DOHH2 (cell line): ENCODE results near the gene GRK4.

Experiments used
- CTCF ChIP-seq: fragments of 200-600 bp; sonication (generic); IDR thresholded peaks from one replicate; pipeline ENCODE4 v1.5.1; 2014; ENCODE audit warnings: antibody characterized with exemption, mild to moderate bottlenecking, low read depth, low read length; ENCODE audit not compliant: poor library complexity, severe bottlenecking
- EZH2phosphoT487 ChIP-seq: fragments of 200-600 bp; sonication (generic); IDR thresholded peaks from 2 replicates; pipeline ENCODE4 v1.6.1; 2017; ENCODE audit warnings: borderline replicate concordance, mild to moderate bottlenecking, antibody characterized with exemption, low read length, moderate library complexity, mixed read lengths

- TF ChIP-seq CTCF (no peak), EZH2phosphoT487 (no peak)
These were observed 116.3 kb downstream of the GRK4 start for GRCh38 chr4:3079694-3080123.
